AG04450 (cell line): ENCODE data around the gene CXXC5. TPM values are rescaled to one million over a fixed set of nuclear protein-coding genes. Genes with fewer than 3 reads are reported as not detected.

ENCODE experiments used
- CTCF ChIA-PET: fragments of 300-600, 350-600 bp; formaldehyde crosslinking; extraction: SDS; loops from one replicate; lab custom pipeline; 2022; ENCODE audit warnings: antibody characterized with exemption, inconsistent platforms; lab: Charles Lee
- POLR2A ChIA-PET: fragments of 350-600 bp; formaldehyde crosslinking; extraction: SDS; loops from one replicate; lab custom pipeline; 2021; ENCODE audit warnings: antibody characterized with exemption, inconsistent platforms; lab: Yijun Ruan, JAX
- DNase-seq: peaks from one replicate; pipeline ENCODE4 v3.0.0-alpha.2; 2011; ENCODE audit warnings: low read depth, low spot score
- H3K27ac ChIP-seq: one replicate; pipeline ENCODE4 v1.5.1; 2012; ENCODE audit warnings: low read depth, low read length, control low read depth
- H3K27me3 ChIP-seq: one replicate; pipeline ENCODE4 v1.6.0; 2012; ENCODE audit warnings: low read length; ENCODE audit not compliant: control insufficient read depth, insufficient read depth
- H3K4me3 ChIP-seq: 2 replicates; pipeline ENCODE4 v1.5.1; 2011; ENCODE audit warnings: mild to moderate bottlenecking, low read depth, low read length, control low read depth
- H3K9me3 ChIP-seq: 2 replicates; pipeline ENCODE4 v1.5.1; 2012; ENCODE audit warnings: low read length; ENCODE audit not compliant: control insufficient read depth, insufficient read depth
- polyA plus RNA-seq: library from polyadenylated mRNA; depleted of rRNA; stranded (reverse); fragments of >200 nt; gene quantifications from 2 replicates; pipeline ENCODE4 v1.2.3, GENCODE V29; 2011
- TF ChIP-seq, protein P1 (sequence below): IDR thresholded peaks from 2 replicates; pipeline ENCODE4 v1.5.1; 2011; ENCODE audit warnings: low read depth, low read length, control low read depth, inconsistent platforms

The CXXC5 gene
- polyA plus RNA-seq, 1 experiment, result 21.5 TPM

DNA sequence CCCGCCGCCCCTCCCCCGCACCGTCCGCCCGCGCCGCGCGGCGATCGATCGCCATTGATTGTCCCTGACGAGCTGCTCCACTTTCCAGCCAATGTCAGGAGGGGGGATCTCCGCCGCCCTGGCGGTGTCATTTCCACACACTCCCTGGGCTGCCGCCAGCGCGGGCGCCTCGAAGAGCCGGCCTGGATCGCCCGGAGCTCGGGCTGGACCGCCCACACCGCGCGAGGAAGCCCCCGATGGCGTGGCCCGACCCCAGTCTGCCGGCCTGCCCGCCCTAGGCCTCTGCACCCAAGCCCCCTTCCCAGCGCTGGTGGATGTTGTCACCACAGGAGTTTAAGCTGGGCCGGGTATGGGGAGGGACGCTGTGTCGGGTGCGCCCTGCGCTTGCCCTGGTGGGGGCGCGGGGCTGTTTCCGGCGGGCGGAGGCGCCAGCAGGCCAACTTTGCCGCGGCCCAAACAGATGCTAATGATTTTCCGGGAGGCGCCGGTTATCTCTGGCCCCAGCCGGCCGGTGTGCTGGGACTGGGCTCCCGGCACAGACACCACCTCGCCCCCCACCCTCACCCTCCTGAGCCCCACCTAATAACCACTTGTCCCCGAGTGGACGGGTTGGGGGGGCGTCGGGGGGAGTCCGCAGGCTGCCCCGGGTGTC lies 10.6 kb upstream of the CXXC5 start:
- TF ChIP-seq, protein P1, sequence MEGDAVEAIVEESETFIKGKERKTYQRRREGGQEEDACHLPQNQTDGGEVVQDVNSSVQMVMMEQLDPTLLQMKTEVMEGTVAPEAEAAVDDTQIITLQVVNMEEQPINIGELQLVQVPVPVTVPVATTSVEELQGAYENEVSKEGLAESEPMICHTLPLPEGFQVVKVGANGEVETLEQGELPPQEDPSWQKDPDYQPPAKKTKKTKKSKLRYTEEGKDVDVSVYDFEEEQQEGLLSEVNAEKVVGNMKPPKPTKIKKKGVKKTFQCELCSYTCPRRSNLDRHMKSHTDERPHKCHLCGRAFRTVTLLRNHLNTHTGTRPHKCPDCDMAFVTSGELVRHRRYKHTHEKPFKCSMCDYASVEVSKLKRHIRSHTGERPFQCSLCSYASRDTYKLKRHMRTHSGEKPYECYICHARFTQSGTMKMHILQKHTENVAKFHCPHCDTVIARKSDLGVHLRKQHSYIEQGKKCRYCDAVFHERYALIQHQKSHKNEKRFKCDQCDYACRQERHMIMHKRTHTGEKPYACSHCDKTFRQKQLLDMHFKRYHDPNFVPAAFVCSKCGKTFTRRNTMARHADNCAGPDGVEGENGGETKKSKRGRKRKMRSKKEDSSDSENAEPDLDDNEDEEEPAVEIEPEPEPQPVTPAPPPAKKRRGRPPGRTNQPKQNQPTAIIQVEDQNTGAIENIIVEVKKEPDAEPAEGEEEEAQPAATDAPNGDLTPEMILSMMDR, result peak; percentile 27
- peak overlapping the region; percentile 83 for H3K27ac ChIP-seq
- CTCF ChIA-PET, result interaction anchor here (1.0 to 8.7 kb wide), 7 partner anchors 10 to 127 kb away, joined by 3 to 314 read pairs (median 7); partner anchors contain the start of gene CXXC5
- H3K27me3 ChIP-seq, result no peaks in the 10 kb centered on the region
- POLR2A ChIA-PET, result interaction anchor here (0.6 to 5.4 kb wide), 6 partner anchors 11 to 111 kb away, joined by 3 to 57 read pairs (median 5); partner anchors contain the start of gene CXXC5
- DNase-seq, result no peak
- no peaks in the 10 kb centered on the region; the same call in 1 of the 2 replicates for H3K9me3 ChIP-seq
- peak overlapping the region; percentile 48 for H3K4me3 ChIP-seq

DNA sequence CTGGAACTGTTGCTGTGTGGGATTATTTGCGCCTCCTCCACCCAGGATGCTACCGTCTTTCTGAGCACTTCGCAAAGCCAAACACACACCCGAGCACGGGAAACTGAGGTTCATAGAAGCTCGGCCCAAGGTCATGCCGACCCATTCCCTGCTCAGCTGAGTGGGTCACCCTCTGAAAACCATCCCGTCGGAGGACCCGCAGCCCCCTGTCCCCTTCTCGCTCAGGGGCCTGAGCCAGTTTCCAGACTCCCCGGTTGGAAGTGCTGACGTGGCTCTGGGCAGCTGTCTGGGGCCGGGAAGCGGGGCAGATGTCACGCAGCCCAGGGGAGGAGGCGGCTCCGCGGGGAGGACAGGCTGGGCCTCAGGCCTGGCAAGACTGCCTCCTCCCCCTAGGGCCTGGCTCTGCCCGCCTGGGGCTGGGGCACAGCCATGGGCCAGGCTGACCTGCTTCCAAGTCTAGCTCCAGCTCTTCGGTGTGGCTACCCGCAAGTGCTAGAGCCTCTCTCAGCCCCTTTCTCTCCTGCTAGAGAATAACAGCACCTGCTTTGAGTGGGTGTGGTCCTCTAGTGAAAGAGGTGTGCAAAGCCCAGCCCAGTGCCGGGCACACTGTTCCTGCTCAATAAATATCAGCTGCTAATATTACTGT lies 9.9 kb upstream of the CXXC5 start:
- H3K9me3 ChIP-seq, result no peaks in the 10 kb centered on the region; the same call in 1 of the 2 replicates
- peak overlapping the region; percentile 83 for H3K27ac ChIP-seq
- H3K4me3 ChIP-seq, result peak overlapping the region; percentile 17; the same call in 1 of the 2 replicates
- no peaks in the 10 kb centered on the region for H3K27me3 ChIP-seq
- ChIA-PET POLR2A (interaction anchor here (0.6 to 5.4 kb wide), 5 partner anchors 11 to 67 kb away, joined by 3 to 57 read pairs (median 3); partner anchors contain the start of gene CXXC5), CTCF (interaction anchor here (1.1 to 8.7 kb wide), 4 partner anchors 10 to 127 kb away, joined by 3 to 314 read pairs (median 4); partner anchors contain the start of gene CXXC5)
- TF ChIP-seq, protein P1, result no peak
- DNase-seq, result no peak

DNA sequence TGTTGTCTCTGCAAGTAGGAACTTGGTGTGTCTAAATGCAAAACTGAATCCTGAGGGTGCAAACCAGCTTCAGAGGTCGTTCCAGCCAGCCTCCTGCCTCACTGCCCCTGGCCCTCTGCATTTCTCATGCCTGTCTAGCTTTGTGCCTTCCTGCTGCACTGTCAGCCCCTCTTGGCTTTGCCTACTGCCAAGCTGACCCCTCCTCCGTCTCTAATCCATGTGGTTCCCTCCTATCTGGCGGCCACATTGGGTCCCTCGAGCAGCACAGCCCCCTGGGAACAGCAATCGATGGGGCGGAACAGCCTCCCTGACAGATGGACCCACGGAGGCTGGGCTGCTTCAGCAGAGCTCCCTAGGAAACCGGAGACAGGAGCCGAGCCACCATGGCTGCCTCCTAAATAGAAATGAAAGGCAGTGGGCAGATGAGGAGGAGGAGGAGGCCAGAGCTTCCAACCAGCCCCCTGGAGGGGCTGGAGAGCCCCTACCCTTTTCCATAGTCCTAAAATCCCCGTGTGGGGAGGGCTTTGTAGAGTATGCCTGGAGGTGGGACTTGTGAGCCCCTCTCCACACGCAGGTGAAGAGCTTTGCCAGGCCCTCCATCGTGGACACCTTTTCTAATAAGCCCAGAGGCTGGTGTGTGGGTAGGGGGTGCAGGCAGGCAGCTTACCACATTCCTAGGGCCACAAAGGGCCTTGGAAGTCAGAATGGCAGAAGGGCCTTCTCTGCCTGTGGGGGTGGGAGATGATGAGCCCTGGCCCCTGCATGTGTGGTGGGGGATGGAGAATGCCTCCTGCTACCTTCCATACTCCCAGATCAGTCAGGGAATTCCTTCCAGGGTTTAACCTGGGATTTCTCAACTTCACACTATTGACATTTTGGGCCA lies 9.2 kb upstream of the CXXC5 start:
- CTCF ChIA-PET, result interaction anchor here (1.1 to 8.7 kb wide), 4 partner anchors 9 to 126 kb away, joined by 3 to 314 read pairs (median 4); partner anchors contain the start of gene CXXC5
- H3K4me3 ChIP-seq, result no peak overlapping the region
- POLR2A ChIA-PET, result interaction anchor here (5.4 kb wide), 1 partner anchor 10 kb away, joined by 57 read pairs; the partner anchor contains the start of gene CXXC5
- TF ChIP-seq, protein P1, result no peak
- no peaks in the 10 kb centered on the region for H3K27me3 ChIP-seq
- no peaks in the 10 kb centered on the region; the same call in 1 of the 2 replicates for H3K9me3 ChIP-seq
- no peak overlapping the region for H3K27ac ChIP-seq
- DNase-seq, result no peak

DNA sequence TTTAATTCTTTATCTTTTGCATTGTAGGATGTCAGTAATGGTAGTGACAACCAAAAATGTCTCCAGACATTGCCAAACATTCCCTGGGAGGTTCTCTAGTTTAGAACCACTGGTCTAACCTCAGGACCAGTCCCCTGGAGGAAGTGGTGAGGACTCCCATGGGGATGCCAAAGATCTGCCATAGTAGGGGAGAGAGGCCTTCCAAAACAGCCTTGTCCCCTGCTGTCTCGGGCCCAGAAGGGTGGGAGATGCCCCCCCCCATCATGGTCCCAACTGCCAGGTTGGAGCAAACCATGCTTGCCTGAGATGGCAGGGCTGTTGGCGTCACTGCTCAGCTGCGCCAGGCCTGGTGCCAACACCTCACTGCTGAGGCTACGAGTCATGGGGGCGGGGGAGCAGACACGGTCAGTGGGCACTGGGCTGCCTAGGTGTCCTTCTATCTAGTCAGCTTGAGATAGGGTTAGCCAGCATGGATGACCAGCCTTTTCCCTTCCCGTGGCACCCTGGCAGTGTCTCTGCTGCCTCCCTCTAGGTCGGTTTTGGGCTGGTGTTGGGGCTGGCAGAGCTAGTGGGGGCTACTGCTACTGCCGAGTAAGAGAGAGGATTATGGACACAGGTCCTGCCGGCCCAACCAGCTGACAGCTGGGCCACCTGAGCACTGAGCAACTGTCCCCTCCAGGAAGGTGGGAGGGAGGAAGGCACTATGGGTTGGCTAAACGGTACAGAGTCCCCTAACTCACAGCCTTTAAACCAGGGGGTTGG lies 8.3 kb upstream of the CXXC5 start:
- H3K4me3 ChIP-seq, result no peak overlapping the region

More for the DNA sequence above, 8.3 kb upstream of the CXXC5 start:
- TF ChIP-seq, protein P1, result no peak
- ChIA-PET POLR2A (interaction anchor here (5.4 kb wide), 1 partner anchor 9 kb away, joined by 57 read pairs; the partner anchor contains the start of gene CXXC5), CTCF (interaction anchor here (0.6 to 1.3 kb wide), 2 partner anchors 126 to 377 kb away, joined by 3 to 5 read pairs; no protein-coding TSS in a partner anchor)
- no peak for DNase-seq
- Histone ChIP-seq H3K9me3 (no peaks in the 10 kb centered on the region; the same call in 1 of the 2 replicates), H3K27ac (no peak overlapping the region), H3K27me3 (no peaks in the 10 kb centered on the region)
